HG02623 (cell line): Measurements from ENCODE around the gene GAS2.

Experiments used
- ATAC-seq: cut with Tn5 transposase; IDR thresholded peaks from one replicate; pipeline ENCODE4 v1.9.1; 2021; ENCODE audit warnings: moderate library complexity; ENCODE audit not compliant: unreplicated experiment

The GAS2 gene

DNA sequence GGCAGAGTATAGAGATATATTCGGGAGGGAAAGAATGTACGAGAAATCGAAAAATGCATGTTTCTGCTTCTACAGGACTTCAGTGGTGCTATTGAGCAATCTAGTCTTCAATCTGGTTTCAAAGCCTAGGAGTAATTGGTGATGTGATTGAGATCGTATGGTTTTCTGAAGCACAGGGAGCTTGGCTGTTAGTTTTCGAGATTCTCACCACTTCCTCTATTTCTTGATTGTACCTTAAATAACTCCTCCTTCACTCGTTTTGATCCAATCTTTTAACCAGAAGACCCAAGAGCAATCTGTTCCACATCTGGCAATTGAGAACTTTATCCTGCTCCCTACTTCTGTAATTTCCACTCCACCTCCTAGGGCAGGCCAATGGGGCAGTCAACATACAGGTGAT is 193.3 kb downstream of the GAS2 start:
- no peak for ATAC-seq

GRCh38 chr11:22860241-22860640 is 193.8 kb downstream of the GAS2 start, which contains the start of gene CCDC179:
Gene CCDC179 (minus strand): TSS chr11:22860474. CDS start chr11:22860421, 53 bp downstream.
- ATAC-seq, result no peak
